Measurements from ENCODE around the gene CHADL. TPM values are rescaled to one million over a fixed set of nuclear protein-coding genes. Genes with fewer than 3 reads are reported as not detected.

The CHADL gene
- total RNA-seq, 1 donor from 2014 or later: 3.6 TPM

- intact Hi-C loops (cut with DNase I): no loop called here
- TF ChIP-seq CTCF (IDR thresholded peaks at IDR 0.05): no peak
- H3K4me1 ChIP-seq: no peaks in the 10 kb centered on the region
- no peaks in the 10 kb centered on the region for H3K9me3 ChIP-seq
- DNase-seq (no peak), ATAC-seq (no peak)
- no peaks in the 10 kb centered on the region for H3K27me3 ChIP-seq (ENCODE audit: low read depth)
- H3K4me3 ChIP-seq: no peak overlapping the region
- H3K36me3 ChIP-seq: peaks cover 47% of the 10 kb centered on the region
- H3K27ac ChIP-seq: no peak overlapping the region
These were observed 10.9 kb downstream of the CHADL start for GRCh38 chr22:41229730-41230400.

- DNase-seq (no peak), ATAC-seq (no peak)
- intact Hi-C loops (cut with DNase I): no loop called here
- Histone ChIP-seq H3K9me3 (no peaks in the 10 kb centered on the region), H3K27ac (no peak overlapping the region), H3K4me3 (no peak overlapping the region), H3K27me3 (ENCODE audit: low read depth) (no peaks in the 10 kb centered on the region), H3K36me3 (peaks cover 53% of the 10 kb centered on the region), H3K4me1 (no peaks in the 10 kb centered on the region)
- TF ChIP-seq CTCF (IDR thresholded peaks at IDR 0.05): no peak
These were observed 11.5 kb downstream of the CHADL start for GRCh38 chr22:41229215-41229614.

- Histone ChIP-seq H3K4me1 (no peaks in the 10 kb centered on the region), H3K36me3 (peaks cover 76% of the 10 kb centered on the region), H3K9me3 (no peaks in the 10 kb centered on the region), H3K27me3 (ENCODE audit: low read depth) (no peaks in the 10 kb centered on the region), H3K27ac (peak overlapping the region; percentile 41), H3K4me3 (no peak overlapping the region)
- DNase-seq (peak; percentile 58), ATAC-seq (peak; percentile 21 to 69)
- intact Hi-C loops (cut with DNase I): no loop called here
- no peak for TF ChIP-seq CTCF (IDR thresholded peaks at IDR 0.05)
These were observed 13.7 kb downstream of the CHADL start for GRCh38 chr22:41226723-41227655.

- H3K4me3 ChIP-seq: no peak overlapping the region
- DNase-seq (no peak), ATAC-seq (no peak)
- no peak for TF ChIP-seq CTCF (IDR thresholded peaks at IDR 0.05)
- no peaks in the 10 kb centered on the region for H3K9me3 ChIP-seq
- peaks cover under 1% of the 10 kb centered on the region for H3K4me1 ChIP-seq
- H3K27me3 ChIP-seq (ENCODE audit: low read depth): no peaks in the 10 kb centered on the region
- H3K27ac ChIP-seq: no peak overlapping the region
- H3K36me3 ChIP-seq: peaks cover 96% of the 10 kb centered on the region
- intact Hi-C loops (cut with DNase I): no loop called here
These were observed 17.2 kb downstream of the CHADL start for GRCh38 chr22:41223535-41223934.

GRCh38 chr22:41222846-41223507, 17.8 kb downstream of the CHADL start:
- H3K27ac ChIP-seq: no peak overlapping the region
- H3K4me3 ChIP-seq: no peak overlapping the region
- ATAC-seq: no peak
- intact Hi-C loops (cut with DNase I): no loop called here
- no peaks in the 10 kb centered on the region for H3K27me3 ChIP-seq (ENCODE audit: low read depth)
- no peak for DNase-seq
- H3K4me1 ChIP-seq: peaks cover 7% of the 10 kb centered on the region
- TF ChIP-seq CTCF (IDR thresholded peaks at IDR 0.05): no peak
- no peaks in the 10 kb centered on the region for H3K9me3 ChIP-seq
- peaks cover 92% of the 10 kb centered on the region for H3K36me3 ChIP-seq

All from lower lobe of right lung (tissue), 2 donors.